HCEC 1CT (cell line): Measurements from ENCODE around the gene ZNF513.
A peak's percentile ranks its signal among the peaks of the same experiment; 100 is the strongest.
"Not testable (repeated sequence)": the region's sequence is repeated elsewhere in the genome, so short reads cannot be mapped to it uniquely, and the experiment has no call there.

ENCODE experiments used
- DNase-seq: peaks from one replicate; pipeline ENCODE4 v3.0.0-alpha.2; 2017

Gene ZNF513

DNA sequence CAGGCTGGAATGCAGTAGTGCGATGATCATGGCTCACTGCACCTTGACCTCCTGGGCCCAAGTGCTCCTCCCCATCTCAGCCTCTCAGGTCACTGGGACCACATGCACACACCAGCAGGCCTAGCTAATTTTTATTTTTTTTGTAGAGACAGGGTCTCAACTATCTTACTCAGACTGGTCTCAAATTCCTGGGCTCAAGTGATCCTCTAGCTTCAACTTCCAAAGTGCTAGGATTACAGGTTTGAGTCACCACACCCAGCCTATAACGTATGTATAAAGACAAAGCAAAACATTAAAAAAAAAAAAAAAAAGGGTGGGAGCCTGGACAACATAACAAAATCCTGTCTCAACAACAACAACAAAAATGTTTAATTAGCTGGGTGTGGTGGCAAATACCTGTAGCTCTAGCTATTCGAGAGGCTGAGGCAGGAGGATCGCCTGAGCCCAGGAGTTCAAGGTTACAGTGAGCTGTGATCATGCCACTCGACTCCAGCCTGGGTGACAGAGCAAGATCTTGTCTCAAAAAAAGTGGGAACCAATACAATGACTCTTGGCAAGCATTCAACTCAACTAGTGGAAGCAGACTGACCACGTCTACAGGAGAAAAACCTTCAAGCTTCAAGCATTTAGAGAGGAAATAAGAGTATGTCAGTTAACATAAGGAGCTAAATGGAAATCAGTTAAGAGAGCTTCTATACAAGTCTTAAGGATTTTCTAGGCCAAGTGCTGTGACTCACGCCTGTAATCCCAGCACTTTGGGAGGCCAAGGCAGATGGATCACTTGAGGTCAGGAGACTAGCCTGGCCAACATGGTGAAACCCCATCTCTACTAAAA lies 26.6 kb downstream of the ZNF513 start:
- DNase-seq = peak; percentile 74

DNA sequence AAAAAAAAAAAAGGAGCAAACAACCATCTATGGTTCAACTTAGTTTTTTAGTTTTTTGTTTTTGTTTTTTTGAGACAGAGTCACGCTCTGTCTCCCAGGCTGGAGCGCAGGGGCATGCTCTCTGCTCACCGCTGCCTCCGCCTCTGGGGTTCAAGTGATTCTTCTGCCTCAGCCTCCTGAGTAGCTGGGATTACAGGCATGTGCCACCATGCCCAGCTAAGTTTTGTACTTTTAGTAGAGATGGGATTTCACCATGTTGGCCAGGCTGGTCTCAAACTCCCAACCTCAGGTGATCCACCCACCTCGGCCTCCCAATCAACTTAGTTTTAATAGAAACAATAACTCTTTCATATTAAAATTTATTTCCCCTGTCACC lies 27.2 kb downstream of the ZNF513 start:
- DNase-seq = not testable (repeated sequence)

DNA sequence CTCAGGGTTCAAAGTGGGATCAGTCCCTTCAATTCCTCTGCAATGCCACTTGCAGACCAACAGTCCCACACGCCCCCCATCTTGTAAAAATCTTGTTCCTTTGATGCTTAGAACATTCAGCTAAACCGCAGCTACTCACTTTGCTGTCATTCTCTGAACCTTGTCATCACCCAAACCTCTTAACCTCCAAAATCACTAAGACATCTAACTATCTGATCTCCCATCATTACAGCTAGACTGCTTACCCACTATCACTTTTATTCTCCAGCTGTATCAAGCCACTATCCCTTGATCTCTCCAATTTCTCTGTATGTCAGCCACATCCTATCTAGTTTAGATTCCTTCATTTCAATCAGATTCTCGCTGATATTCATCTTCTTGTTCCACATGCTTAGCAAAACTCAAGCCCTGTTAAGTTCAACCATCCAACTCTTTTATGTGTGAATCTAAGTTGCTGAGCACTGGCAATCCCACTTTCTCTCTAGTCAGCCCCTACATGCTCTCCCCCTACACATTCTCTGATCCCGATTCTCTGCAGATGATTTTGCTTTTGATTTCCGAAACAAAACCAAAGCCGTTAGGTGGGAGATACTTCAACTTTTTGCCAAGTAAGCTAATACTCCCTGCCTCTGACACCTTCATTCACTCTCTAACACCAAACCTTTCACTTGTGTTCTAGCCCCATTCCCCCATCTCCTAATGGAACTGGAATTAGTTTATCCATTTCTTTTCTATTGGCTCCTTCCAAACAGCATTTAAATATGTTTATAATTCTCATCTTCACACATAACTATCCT lies 28.5 kb downstream of the ZNF513 start:
- DNase-seq = no peak

DNA sequence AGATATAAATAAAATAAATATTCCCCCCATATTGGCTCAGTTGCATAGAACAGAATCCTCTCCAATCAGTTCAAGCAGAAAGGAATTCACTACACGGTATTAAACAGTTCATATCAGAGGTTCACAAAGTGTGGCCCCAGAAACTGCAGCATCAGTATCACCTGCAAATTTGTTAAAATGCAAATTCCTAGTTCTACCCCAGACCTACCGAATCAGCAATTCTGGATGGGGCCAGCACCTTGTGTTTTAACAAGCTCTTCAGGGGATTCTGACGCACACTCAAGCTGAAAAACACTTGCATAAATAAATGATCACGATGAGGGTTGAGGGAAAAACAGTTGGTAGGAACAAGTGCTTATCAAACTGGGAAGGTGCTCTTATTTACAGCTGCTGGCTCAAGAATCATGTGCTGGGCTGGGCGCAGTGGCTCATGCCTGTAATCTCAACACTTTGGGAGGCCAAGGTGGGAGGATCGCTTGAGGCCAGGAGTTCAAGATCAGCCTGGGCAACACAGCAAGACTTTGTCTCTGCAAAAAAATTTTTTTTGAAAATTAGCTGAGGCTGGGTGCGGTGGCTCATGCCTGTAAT lies 30.3 kb downstream of the ZNF513 start:
- no peak for DNase-seq

DNA sequence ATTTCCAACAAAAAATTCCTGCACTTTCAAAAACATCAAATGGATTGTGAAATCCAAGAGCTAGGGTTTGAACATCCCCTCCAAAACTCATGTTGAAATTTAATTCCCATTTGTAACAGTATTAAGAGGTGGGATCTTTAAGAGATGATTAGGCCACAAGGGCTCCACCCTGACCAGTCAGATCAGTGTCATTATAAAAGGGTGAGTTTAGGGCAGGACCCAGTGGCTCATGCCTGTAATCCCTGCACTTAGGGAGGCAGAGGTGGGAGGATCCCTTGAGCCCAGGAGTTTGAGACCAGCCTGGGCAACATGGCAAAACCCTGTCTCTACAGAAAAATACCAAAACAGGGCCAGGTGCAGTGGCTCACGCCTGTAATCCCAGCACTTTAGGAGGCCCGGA lies 32.9 kb downstream of the ZNF513 start:
- no peak for DNase-seq

DNA sequence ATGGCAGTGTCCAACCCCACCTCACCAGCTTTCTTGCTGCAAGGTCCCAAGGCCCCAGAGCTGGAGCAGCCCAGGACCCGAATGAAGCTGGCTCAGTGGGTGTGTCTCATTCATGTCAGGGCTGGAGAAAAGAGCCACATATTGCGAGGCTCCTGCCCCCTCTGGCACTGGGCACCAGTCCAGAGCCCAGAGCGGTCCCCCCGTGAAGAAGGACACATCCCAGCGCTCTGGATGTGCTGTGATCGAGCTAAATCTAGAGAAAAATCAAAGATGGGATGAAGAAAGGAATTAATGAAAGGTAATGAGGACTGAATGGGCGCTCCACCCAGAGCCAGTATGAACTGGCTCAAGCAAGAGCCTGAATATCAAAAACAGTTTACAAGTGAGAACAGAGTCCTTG lies 44.4 kb downstream of the ZNF513 start:
- no peak for DNase-seq

DNA sequence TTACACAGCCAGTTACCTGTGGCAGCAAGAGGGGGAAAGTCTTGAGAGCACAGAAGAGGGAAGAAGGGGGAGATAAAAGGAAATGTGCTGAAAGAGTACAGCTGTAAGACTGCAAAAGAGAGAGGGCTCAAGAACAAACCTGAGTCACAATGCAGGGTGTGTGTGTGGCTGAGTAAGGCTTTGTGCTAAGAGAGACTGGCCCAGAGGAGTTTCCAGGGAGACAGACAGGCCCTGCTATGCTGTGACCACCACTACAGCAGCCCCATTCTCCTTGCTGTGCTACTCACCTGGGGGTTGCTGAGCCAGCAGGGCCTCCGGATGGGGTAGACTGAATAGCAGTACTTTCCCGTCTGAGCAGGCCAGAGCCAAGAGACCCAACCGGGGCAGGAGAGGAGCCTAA lies 45.2 kb downstream of the ZNF513 start:
- DNase-seq = no peak
